ENCODE results near the gene SLC39A11.

SLC39A11 gene

DNA sequence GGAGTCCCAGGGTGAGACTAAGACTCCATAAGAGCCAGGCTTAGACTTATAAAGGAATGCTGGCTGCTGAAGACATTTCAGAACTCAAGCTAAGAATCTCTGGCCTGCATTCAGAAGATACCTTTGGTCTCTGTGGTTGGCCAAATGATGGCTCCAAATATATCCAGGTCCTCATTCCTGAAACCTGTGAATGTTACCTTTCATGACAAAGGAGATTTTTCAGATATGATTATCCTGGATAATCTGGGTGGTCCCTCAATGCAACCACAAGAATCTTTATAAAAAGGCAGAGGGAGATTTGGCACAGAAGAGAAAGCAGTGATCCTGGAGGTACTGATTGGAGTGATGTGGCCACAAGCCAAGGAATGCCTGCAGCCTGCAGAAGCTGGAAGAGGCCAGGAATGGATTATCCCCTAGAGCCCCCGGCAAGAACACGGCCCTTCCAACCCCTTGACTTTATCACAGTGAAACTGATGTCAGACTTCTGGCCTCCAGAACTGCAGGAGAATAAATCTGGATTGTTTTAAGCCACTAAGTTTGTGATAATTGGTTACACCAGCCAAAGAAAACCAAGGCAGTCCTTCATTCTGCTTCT lies 253.3 kb downstream of the SLC39A11 start:
- H3K4me1 ChIP-seq (ENCODE audit: low read length) = no peaks in the 10 kb centered on the region
- no peaks in the 10 kb centered on the region for H4K20me1 ChIP-seq (ENCODE audit: insufficient read depth, low read length)
- no peak overlapping the region for H3K4me2 ChIP-seq (ENCODE audit: low read length)
- no peak overlapping the region for H3K4me3 ChIP-seq (ENCODE audit: low read length)
- TF ChIP-seq, protein P1, sequence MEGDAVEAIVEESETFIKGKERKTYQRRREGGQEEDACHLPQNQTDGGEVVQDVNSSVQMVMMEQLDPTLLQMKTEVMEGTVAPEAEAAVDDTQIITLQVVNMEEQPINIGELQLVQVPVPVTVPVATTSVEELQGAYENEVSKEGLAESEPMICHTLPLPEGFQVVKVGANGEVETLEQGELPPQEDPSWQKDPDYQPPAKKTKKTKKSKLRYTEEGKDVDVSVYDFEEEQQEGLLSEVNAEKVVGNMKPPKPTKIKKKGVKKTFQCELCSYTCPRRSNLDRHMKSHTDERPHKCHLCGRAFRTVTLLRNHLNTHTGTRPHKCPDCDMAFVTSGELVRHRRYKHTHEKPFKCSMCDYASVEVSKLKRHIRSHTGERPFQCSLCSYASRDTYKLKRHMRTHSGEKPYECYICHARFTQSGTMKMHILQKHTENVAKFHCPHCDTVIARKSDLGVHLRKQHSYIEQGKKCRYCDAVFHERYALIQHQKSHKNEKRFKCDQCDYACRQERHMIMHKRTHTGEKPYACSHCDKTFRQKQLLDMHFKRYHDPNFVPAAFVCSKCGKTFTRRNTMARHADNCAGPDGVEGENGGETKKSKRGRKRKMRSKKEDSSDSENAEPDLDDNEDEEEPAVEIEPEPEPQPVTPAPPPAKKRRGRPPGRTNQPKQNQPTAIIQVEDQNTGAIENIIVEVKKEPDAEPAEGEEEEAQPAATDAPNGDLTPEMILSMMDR (IDR thresholded peaks at IDR 0.05; ENCODE audit: low read depth, low read length) = no peak
- TF ChIP-seq EZH2phosphoT487 (IDR thresholded peaks at IDR 0.05; ENCODE audit: low read depth) = no peak
- no peaks in the 10 kb centered on the region for H3K79me2 ChIP-seq (ENCODE audit: low read length)
- no peak overlapping the region for H3K27ac ChIP-seq (ENCODE audit: low read length)
- peaks cover 11% of the 10 kb centered on the region for H3K36me3 ChIP-seq (replicated peaks; ENCODE audit: low read depth, low read length)
- H3K27me3 ChIP-seq (ENCODE audit: low read depth, low read length) = no peaks in the 10 kb centered on the region
- H3K9me3 ChIP-seq (ENCODE audit: insufficient read depth, low read length) = no peaks in the 10 kb centered on the region
- no peak overlapping the region for H2AFZ ChIP-seq (ENCODE audit: low read depth, low read length)
- no peak overlapping the region for H3K9ac ChIP-seq (ENCODE audit: low read length)

DNA sequence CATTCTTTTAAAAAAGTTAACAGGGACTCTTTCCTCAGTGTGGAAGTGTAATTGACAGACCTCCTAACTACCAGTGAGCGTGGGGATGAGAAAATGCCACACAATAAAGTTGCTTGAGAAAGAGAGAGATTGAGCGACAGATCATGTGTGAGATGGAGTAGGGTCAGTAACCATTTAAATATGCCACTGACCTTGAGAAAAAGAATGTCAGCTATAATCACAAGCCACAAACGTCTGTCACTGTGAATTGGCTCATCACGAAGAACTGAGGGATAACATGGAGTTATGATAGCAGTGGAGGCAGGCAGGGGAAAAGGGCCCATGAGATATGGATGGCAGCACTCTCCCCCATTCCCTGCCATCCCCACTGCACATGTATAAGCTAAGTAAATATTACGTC lies 253.9 kb downstream of the SLC39A11 start:
- H3K27ac ChIP-seq (ENCODE audit: low read length) = no peak overlapping the region
- H3K79me2 ChIP-seq (ENCODE audit: low read length) = no peaks in the 10 kb centered on the region
- H3K36me3 ChIP-seq (replicated peaks; ENCODE audit: low read depth, low read length) = peaks cover 11% of the 10 kb centered on the region
- H2AFZ ChIP-seq (ENCODE audit: low read depth, low read length) = no peak overlapping the region
- no peak overlapping the region for H3K4me3 ChIP-seq (ENCODE audit: low read length)
- no peaks in the 10 kb centered on the region for H3K9me3 ChIP-seq (ENCODE audit: insufficient read depth, low read length)
- no peak overlapping the region for H3K4me2 ChIP-seq (ENCODE audit: low read length)
- H3K27me3 ChIP-seq (ENCODE audit: low read depth, low read length) = no peaks in the 10 kb centered on the region
- no peaks in the 10 kb centered on the region for H4K20me1 ChIP-seq (ENCODE audit: insufficient read depth, low read length)
- TF ChIP-seq, protein P1 (IDR thresholded peaks at IDR 0.05; ENCODE audit: low read depth, low read length) = no peak
- no peak for TF ChIP-seq EZH2phosphoT487 (IDR thresholded peaks at IDR 0.05; ENCODE audit: low read depth)
- no peak overlapping the region for H3K9ac ChIP-seq (ENCODE audit: low read length)
- H3K4me1 ChIP-seq (ENCODE audit: low read length) = no peaks in the 10 kb centered on the region

DNA sequence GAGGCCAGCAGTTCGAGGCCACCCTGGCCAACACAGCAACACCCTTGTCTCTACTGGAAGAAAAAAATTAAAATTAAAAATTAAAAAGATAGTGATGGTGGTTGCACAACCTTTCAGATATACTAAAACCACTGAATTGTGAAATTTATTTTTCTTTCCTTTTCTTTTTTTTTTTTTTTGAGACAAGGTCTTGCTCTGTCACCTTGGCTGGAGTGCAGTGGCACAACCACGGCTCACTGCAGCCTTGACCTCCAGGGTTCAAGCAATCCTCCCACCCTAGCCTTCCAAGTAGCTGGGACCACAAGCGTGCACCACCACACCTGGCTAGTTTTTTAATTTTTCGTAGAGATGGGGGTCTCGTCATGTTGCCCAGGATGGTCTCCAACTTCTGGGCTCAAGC lies 254.4 kb downstream of the SLC39A11 start:
- Histone ChIP-seq H3K27me3 (ENCODE audit: low read depth, low read length) (no peaks in the 10 kb centered on the region), H3K9ac (ENCODE audit: low read length) (no peak overlapping the region), H3K36me3 (replicated peaks; ENCODE audit: low read depth, low read length) (peaks cover 11% of the 10 kb centered on the region), H3K27ac (ENCODE audit: low read length) (no peak overlapping the region), H2AFZ (ENCODE audit: low read depth, low read length) (no peak overlapping the region), H3K79me2 (ENCODE audit: low read length) (no peaks in the 10 kb centered on the region), H3K4me2 (ENCODE audit: low read length) (no peak overlapping the region), H3K4me3 (ENCODE audit: low read length) (no peak overlapping the region), H3K4me1 (ENCODE audit: low read length) (no peaks in the 10 kb centered on the region), H4K20me1 (ENCODE audit: insufficient read depth, low read length) (no peaks in the 10 kb centered on the region), H3K9me3 (ENCODE audit: insufficient read depth, low read length) (no peaks in the 10 kb centered on the region)
- no peak for TF ChIP-seq EZH2phosphoT487 (IDR thresholded peaks at IDR 0.05; ENCODE audit: low read depth)
- TF ChIP-seq, protein P1 (IDR thresholded peaks at IDR 0.05; ENCODE audit: low read depth, low read length) = no peak

DNA sequence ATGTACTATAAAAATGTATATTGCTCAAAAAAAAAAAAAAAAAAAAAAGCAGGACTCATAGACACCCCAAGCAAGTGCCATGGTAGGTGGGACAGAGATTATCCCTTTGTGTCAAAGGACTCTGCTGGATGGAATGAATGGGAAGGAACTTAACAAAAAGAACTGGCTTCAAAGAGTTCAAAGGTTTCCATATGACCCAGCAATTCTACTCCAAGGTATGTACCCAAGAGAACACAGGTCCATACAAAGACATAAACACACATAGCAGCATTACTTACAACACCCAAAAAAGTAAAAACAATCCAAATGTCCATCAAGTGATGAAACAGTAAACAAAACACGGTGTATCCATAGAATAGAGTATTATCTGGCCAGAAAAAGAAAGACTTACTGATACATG lies 255.2 kb downstream of the SLC39A11 start:
- Histone ChIP-seq H3K27me3 (ENCODE audit: low read depth, low read length) (no peaks in the 10 kb centered on the region), H3K4me2 (ENCODE audit: low read length) (no peak overlapping the region), H3K36me3 (replicated peaks; ENCODE audit: low read depth, low read length) (peaks cover 11% of the 10 kb centered on the region), H3K9ac (ENCODE audit: low read length) (no peak overlapping the region), H2AFZ (ENCODE audit: low read depth, low read length) (no peak overlapping the region), H4K20me1 (ENCODE audit: insufficient read depth, low read length) (no peaks in the 10 kb centered on the region), H3K27ac (ENCODE audit: low read length) (no peak overlapping the region), H3K4me3 (ENCODE audit: low read length) (no peak overlapping the region), H3K79me2 (ENCODE audit: low read length) (no peaks in the 10 kb centered on the region), H3K4me1 (ENCODE audit: low read length) (no peaks in the 10 kb centered on the region), H3K9me3 (ENCODE audit: insufficient read depth, low read length) (no peaks in the 10 kb centered on the region)
- no peak for TF ChIP-seq EZH2phosphoT487 (IDR thresholded peaks at IDR 0.05; ENCODE audit: low read depth)
- TF ChIP-seq, protein P1 (IDR thresholded peaks at IDR 0.05; ENCODE audit: low read depth, low read length) = no peak

All from OCI-LY3 (cell line).